Thoracic aorta (tissue), 2 donors: ENCODE measurements around the gene TUBGCP2. TPM values are rescaled to one million over a fixed set of nuclear protein-coding genes. Genes with fewer than 3 reads are reported as not detected.

Experiments
- ATAC-seq: fragments of 150-250 bp; one replicate; pipeline ENCODE4 v1.8.0; 2017; ENCODE audit warnings: low read depth; ENCODE audit not compliant: insufficient number of reproducible peaks, low FRiP score
- DNase-seq: peaks from one replicate; pipeline ENCODE4 v3.0.0-alpha.2; 2020; ENCODE audit warnings: low spot score
- H3K27ac ChIP-seq, 2 donors: fragments of 200-600 bp; sonication (generic); 1 replicate in 1 of 2; 2 replicates in 1 of 2; pipeline ENCODE4 v1.5.1; 2016; ENCODE audit warnings: mild to moderate bottlenecking in 2 of 2, moderate library complexity in 2 of 2
- H3K27me3 ChIP-seq: fragments of 200-600 bp; sonication (generic); replicated peaks from 2 replicates; pipeline ENCODE4 v1.6.0; 2016; ENCODE audit warnings: mild to moderate bottlenecking; ENCODE audit not compliant: insufficient read depth
- H3K36me3 ChIP-seq: fragments of 200-600 bp; sonication (generic); one replicate; pipeline ENCODE4 v1.5.1; 2016
- H3K4me1 ChIP-seq, 2 donors: fragments of 200-600 bp; sonication (generic); 1 replicate in 1 of 2; 2 replicates in 1 of 2; pipeline versions ENCODE4 v1.5.1 to v1.6.0; 2016; ENCODE audit warnings: low read depth in 2 of 2, mild to moderate bottlenecking in 1 of 2; ENCODE audit not compliant: control insufficient read depth in 1 of 2
- H3K4me3 ChIP-seq: fragments of 200-600 bp; sonication (generic); 2 replicates; pipeline ENCODE4 v1.5.1; 2016; ENCODE audit warnings: mild to moderate bottlenecking
- H3K9me3 ChIP-seq: fragments of 200-600 bp; sonication (generic); 2 replicates; pipeline ENCODE4 v1.5.1; 2016
- CTCF ChIP-seq: fragments of 200-600 bp; sonication (generic); IDR thresholded peaks from one replicate; pipeline ENCODE4 v1.5.1; 2019; ENCODE audit warnings: antibody characterized with exemption
- total RNA-seq, 2 donors: library from RNA; depleted of rRNA; stranded (reverse); fragments of >200 nt; gene quantifications; one replicate each; pipeline versions ENCODE4 v1.1.0 to v1.2.3, GENCODE V29; 2016

Gene TUBGCP2
- total RNA-seq, 2 donors from 2014 or later: 51.2 to 65.5 TPM

DNA sequence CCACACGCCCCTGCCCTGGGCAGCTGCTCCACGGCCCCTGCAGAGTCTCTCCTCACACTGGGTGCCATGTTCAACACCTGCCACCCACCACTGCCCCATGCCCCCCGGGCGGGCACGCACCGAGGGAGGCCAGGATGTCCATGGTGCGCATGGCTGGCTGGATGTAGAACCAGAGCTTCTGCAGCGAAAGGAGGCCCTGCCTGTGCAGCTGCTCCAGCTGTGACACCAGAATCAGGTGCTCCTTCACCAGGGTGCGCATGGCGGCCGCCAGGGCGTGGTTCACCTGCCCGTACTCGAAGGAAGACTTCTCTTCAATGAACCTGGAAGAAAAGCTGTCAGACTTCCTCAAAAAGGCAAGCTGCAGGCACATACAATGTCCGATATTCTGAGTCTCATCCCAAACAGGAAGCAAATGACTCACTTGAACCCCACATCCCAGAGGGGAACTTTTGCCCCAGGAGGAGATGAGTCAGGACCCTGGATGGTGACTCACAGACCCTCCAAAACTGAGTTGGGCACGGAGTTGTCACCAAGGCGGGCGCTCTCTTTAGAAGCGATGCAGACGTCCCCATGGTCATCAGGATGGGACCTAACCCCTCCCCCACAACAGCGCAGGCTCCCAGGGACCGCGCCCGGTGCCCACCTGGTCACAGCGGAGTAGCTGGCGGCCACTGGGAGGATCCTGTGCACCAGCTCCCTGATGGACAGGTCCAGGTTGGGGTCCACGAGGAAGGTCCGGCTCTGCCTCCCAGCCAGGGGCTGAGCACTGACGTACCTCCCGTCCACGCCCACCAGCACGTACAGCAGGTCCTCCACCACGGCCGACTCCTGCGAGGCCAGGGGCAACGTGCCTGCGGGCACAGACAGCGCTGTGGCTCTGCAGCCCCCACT is 15.5 kb downstream of the TUBGCP2 start:
- H3K36me3 ChIP-seq: peaks cover 68% of the 10 kb centered on the region
- H3K27ac ChIP-seq: peak overlapping the region in 1 of 2 donors; percentile 42
- H3K4me1 ChIP-seq: no peaks in the 10 kb centered on the region
- ATAC-seq: no peak
- H3K27me3 ChIP-seq: no peaks in the 10 kb centered on the region
- H3K9me3 ChIP-seq: no peaks in the 10 kb centered on the region
- H3K4me3 ChIP-seq: no peak overlapping the region
- no peak for TF ChIP-seq CTCF
- no peak for DNase-seq

DNA sequence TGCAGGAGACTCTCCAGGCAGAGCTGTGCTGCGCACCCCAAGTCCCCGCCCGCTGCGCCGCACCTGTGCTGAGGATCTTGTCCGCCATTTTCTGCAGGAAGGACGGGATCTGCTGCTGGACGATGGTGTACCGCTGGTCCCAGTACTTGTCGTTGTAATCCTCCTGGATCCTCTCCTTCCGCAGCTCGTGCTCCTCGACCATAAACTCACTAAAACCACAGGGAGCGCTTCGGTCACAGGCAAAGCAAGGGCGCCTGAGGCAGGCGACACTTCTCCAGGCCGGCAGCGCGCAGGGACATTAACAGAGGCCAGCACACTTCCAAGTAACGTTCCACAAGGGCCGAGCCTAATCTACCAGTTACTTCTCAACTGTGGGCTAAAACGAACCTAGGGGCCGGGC is 18.9 kb downstream of the TUBGCP2 start:
- no peaks in the 10 kb centered on the region for H3K27me3 ChIP-seq
- DNase-seq (no peak), ATAC-seq (no peak)
- H3K36me3 ChIP-seq: peaks cover 61% of the 10 kb centered on the region
- TF ChIP-seq CTCF: no peak
- H3K4me3 ChIP-seq: no peak overlapping the region
- no peak overlapping the region for H3K27ac ChIP-seq
- H3K4me1 ChIP-seq: no peaks in the 10 kb centered on the region
- no peaks in the 10 kb centered on the region for H3K9me3 ChIP-seq

DNA sequence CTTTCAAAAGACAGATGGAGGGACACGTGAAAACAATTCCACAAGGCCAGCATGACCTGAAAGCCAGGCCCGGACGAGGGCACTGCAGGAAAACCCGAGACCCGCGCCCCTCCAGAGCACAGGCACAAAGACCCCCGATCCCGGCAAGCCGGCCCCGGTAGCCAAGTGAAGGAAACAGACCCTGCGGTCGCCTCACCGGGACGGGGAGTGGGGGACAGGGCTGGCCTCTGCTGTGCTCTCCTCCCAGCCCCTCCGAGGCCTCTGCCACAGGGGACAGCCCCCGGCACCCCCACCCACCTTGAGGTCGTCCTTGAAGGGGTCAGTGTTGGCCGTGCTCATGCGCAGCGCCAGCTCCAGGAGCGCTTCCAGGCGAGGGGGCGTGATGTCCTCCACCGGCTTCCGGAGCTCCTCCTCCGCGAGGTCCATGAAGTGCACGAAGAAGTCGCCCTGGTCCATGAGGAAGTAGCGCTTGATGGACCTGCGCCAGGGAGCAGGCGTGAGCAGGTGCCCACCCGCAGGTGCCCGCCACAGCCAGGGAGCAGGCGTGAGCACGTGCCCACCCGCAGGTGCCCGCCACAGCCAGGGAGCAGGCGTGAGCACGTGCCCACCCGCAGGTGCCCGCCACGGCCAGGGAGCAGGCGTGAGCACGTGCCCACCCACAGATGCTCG is 20.7 kb downstream of the TUBGCP2 start:
- Histone ChIP-seq H3K36me3 (peaks cover 67% of the 10 kb centered on the region), H3K9me3 (no peaks in the 10 kb centered on the region)
- no peak for ATAC-seq

DNA sequence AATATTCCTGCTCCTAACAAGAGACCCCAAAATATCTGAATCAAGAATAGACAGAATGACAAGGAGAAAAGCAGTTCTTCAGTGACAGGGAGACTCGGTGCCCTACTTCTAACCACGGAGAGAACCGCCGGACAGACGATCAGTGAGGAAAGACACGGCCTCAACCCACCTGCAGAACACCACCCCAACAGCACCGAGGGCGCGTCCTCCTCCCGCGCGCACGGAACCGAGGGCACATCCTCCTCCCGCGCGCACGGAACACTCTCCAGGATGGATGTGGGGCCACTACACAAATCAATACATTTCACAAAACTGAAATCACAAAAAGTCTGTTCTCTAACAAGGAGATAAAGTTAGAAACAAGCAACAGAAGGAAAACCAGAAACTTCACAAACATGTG is 22.3 kb downstream of the TUBGCP2 start:
- TF ChIP-seq CTCF: no peak
- DNase-seq: no peak
- Histone ChIP-seq H3K36me3 (peaks cover 75% of the 10 kb centered on the region), H3K9me3 (no peaks in the 10 kb centered on the region), H3K27ac (no peak overlapping the region), H3K27me3 (no peaks in the 10 kb centered on the region), H3K4me1 (no peaks in the 10 kb centered on the region), H3K4me3 (no peak overlapping the region)
- ATAC-seq: no peak

More for the DNA sequence above, 20.7 kb downstream of the TUBGCP2 start:
- H3K27ac ChIP-seq: no peak overlapping the region
- no peak for TF ChIP-seq CTCF
- no peaks in the 10 kb centered on the region for H3K4me1 ChIP-seq
- no peak overlapping the region for H3K4me3 ChIP-seq
- no peak for DNase-seq
- H3K27me3 ChIP-seq: no peaks in the 10 kb centered on the region

DNA sequence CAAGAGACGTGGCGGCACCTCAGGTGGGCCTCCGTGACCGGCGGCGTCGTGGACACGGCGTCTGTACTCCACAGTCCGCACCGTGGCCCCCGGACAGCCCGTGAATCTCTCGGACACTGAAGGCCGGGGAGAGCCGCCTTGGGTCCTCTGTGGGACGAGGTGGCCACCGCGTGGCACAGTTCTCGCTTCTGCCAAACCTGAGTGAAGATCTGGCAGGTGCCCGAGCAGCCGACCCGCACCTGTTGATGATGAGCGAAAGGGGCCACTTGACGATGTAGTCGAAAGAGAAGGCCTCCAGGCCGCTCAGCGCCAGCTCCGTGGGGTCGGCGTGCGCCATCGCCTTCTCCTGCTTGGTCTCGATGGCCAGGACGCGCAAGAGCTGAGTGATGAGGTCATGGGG is 23.5 kb downstream of the TUBGCP2 start:
- H3K4me1 ChIP-seq: no peaks in the 10 kb centered on the region
- H3K9me3 ChIP-seq: no peaks in the 10 kb centered on the region
- no peak overlapping the region for H3K27ac ChIP-seq
- TF ChIP-seq CTCF: no peak
- H3K27me3 ChIP-seq: no peaks in the 10 kb centered on the region
- DNase-seq: no peak
- no peak overlapping the region for H3K4me3 ChIP-seq
- H3K36me3 ChIP-seq: peaks cover 78% of the 10 kb centered on the region
- ATAC-seq: no peak
